OCI-LY3 (cell line): ENCODE measurements around the gene BCR.

ENCODE experiments used
- H2AFZ ChIP-seq: fragments of 200-600, 300-600 bp; shearing (Covaris generic); 2 replicates; pipeline ENCODE4 v1.6.0; 2014; ENCODE audit warnings: antibody characterized with exemption, low read depth, low read length
- H3K27ac ChIP-seq: fragments of 200-600, 300-600 bp; sonication (generic); 2 replicates; pipeline ENCODE4 v1.5.1; 2014; ENCODE audit warnings: mild to moderate bottlenecking, low read length, moderate library complexity, mixed read lengths
- H3K27me3 ChIP-seq: fragments of 200-600, 300-600 bp; sonication (generic); 2 replicates; pipeline ENCODE4 v1.6.1; 2014; ENCODE audit warnings: low read depth, low read length, mixed read lengths
- H3K36me3 ChIP-seq: fragments of 200-600, 300-600 bp; sonication (generic); replicated peaks from 2 replicates; pipeline ENCODE3; 2014; ENCODE audit warnings: low read depth, low read length, mixed read lengths
- H3K4me1 ChIP-seq: fragments of 300-600, 200-600 bp; sonication (generic); 2 replicates; pipeline ENCODE4 v1.6.1; 2014; ENCODE audit warnings: low read length, mixed read lengths
- H3K4me2 ChIP-seq: fragments of 200-600, 300-600 bp; sonication (generic); 2 replicates; pipeline ENCODE4 v1.6.1; 2014; ENCODE audit warnings: low read length, mixed read lengths
- H3K4me3 ChIP-seq: fragments of 300-600, 200-600 bp; sonication (generic); 2 replicates; pipeline ENCODE4 v1.5.1; 2014; ENCODE audit warnings: antibody characterized with exemption, mild to moderate bottlenecking, low read length, moderate library complexity
- H3K79me2 ChIP-seq: fragments of 300-600, 200-600 bp; shearing (Covaris generic); 2 replicates; pipeline ENCODE4 v1.6.1; 2014; ENCODE audit warnings: mild to moderate bottlenecking, low read length, mixed read lengths
- H3K9ac ChIP-seq: fragments of 300-600, 200-600 bp; shearing (Covaris generic); 2 replicates; pipeline ENCODE4 v1.6.0; 2014; ENCODE audit warnings: mild to moderate bottlenecking, low read length, moderate library complexity
- H3K9me3 ChIP-seq: fragments of 200-600, 300-600 bp; shearing (Covaris generic); 2 replicates; pipeline ENCODE4 v1.6.1; 2014; ENCODE audit warnings: low read length, mixed read lengths; ENCODE audit not compliant: insufficient read depth
- H4K20me1 ChIP-seq: fragments of 200-600, 300-600 bp; sonication (generic); 2 replicates; pipeline ENCODE4 v1.6.1; 2016; ENCODE audit warnings: low read length, mixed read lengths; ENCODE audit not compliant: insufficient read depth
- EZH2phosphoT487 ChIP-seq: fragments of 200-600 bp; shearing (Covaris generic); IDR thresholded peaks from 2 replicates; pipeline ENCODE4 v1.6.1; 2018; ENCODE audit warnings: antibody characterized with exemption, mixed run types, low read depth
- TF ChIP-seq, protein P1 (sequence below): fragments of 200-600, 300-600 bp; sonication (generic); IDR thresholded peaks from 2 replicates; pipeline ENCODE4 v1.5.1; 2014; ENCODE audit warnings: antibody characterized with exemption, low read length, low read depth

BCR gene

DNA sequence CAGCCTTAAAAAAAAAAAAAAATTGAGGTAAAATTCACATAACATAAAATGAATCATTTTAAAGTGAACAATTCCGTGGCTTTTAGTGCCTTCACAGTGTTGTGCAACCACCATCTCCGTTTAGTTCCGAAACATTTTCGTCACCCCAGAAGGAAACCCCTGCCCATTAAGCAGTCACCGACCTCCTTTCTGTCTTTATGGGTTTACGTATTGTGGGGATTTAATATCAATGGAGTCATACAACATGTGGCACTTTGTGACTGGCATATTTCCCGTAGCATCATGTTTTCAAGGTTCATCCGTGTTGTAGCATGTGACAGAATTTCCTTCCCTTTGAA, 65.5 kb downstream of the BCR start:
- H3K79me2 ChIP-seq = no peaks in the 10 kb centered on the region
- TF ChIP-seq, protein P1, sequence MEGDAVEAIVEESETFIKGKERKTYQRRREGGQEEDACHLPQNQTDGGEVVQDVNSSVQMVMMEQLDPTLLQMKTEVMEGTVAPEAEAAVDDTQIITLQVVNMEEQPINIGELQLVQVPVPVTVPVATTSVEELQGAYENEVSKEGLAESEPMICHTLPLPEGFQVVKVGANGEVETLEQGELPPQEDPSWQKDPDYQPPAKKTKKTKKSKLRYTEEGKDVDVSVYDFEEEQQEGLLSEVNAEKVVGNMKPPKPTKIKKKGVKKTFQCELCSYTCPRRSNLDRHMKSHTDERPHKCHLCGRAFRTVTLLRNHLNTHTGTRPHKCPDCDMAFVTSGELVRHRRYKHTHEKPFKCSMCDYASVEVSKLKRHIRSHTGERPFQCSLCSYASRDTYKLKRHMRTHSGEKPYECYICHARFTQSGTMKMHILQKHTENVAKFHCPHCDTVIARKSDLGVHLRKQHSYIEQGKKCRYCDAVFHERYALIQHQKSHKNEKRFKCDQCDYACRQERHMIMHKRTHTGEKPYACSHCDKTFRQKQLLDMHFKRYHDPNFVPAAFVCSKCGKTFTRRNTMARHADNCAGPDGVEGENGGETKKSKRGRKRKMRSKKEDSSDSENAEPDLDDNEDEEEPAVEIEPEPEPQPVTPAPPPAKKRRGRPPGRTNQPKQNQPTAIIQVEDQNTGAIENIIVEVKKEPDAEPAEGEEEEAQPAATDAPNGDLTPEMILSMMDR = no peak
- TF ChIP-seq EZH2phosphoT487 = no peak
- no peak overlapping the region for H3K9ac ChIP-seq
- no peaks in the 10 kb centered on the region for H3K27me3 ChIP-seq
- H3K9me3 ChIP-seq = no peaks in the 10 kb centered on the region
- H3K4me3 ChIP-seq = no peak overlapping the region
- no peaks in the 10 kb centered on the region for H3K36me3 ChIP-seq
- H3K4me2 ChIP-seq = no peak overlapping the region
- peaks cover 4% of the 10 kb centered on the region; the same call in 1 of the 2 replicates for H3K4me1 ChIP-seq
- no peak overlapping the region for H3K27ac ChIP-seq
- H4K20me1 ChIP-seq = no peaks in the 10 kb centered on the region; the same call in 1 of the 2 replicates
- no peak overlapping the region for H2AFZ ChIP-seq

DNA sequence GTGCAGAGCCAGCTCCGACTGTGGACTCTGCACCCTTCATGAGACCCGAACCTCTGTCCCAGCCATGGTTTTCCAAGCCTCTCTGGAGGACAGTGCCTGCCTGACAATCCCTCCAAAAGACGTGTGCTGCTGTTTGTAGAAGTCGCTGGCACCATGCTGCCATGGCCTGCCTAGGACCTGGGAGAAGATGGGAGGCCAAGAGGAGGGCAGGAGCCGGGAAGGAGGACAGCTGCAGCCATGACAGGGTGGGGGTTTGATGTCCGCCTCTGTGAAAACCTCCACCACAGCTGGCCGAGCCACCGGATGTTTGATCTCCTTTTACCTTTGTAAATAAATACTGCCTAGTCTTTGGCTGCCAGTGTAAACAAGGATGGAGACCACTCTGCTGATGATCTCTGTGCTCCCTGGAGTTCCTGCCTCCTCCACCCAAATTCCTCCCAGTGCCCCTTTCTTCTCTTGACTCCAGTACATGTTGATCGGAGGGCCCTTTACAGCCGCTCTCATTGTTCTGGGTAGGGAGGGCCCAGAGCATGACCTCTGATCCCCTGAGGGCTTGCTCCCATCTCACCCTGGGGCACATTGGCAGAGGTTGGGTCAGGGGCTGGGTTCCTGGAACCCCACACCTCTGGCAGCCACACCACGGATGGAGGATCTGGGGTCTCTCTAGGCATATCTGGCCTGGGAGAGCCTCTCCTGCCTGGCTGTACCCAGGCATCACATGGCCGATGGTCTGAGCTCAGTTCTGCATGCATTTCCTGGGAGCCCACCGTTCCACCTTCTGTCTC, 66.9 kb downstream of the BCR start:
- H2AFZ ChIP-seq = no peak overlapping the region
- H3K79me2 ChIP-seq = no peaks in the 10 kb centered on the region
- H3K27ac ChIP-seq = no peak overlapping the region
- TF ChIP-seq EZH2phosphoT487 = no peak
- TF ChIP-seq, protein P1 = no peak
- peaks cover 4% of the 10 kb centered on the region; the same call in 1 of the 2 replicates for H3K4me1 ChIP-seq
- no peak overlapping the region for H3K4me3 ChIP-seq
- H4K20me1 ChIP-seq = no peaks in the 10 kb centered on the region; the same call in 1 of the 2 replicates
- no peak overlapping the region for H3K4me2 ChIP-seq
- H3K9ac ChIP-seq = no peak overlapping the region
- H3K9me3 ChIP-seq = no peaks in the 10 kb centered on the region
- H3K36me3 ChIP-seq = no peaks in the 10 kb centered on the region
- H3K27me3 ChIP-seq = no peaks in the 10 kb centered on the region

DNA sequence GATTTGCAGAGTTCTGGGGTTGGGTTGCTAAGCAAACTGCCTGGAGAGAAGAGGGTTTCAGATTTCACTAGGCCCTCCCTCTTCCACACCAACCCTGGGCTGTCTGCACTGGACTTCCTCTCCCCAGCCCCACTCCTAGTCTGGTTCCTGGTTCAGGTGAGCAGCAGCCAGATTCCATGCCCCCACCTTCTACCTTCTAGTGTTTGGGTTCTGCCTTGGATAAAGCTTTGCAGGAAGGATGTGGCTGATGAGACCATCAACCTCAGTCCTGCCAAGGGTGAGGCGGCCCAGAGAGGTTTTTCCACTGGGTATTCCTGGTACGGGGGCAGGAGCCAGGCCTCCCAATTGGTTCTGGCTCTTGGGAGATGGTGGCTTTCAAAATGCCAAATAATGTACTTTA, 68.3 kb downstream of the BCR start:
- Histone ChIP-seq H3K36me3 (no peaks in the 10 kb centered on the region), H3K4me3 (no peak overlapping the region), H3K4me1 (no peaks in the 10 kb centered on the region), H3K27ac (no peak overlapping the region), H3K9ac (no peak overlapping the region), H3K27me3 (no peaks in the 10 kb centered on the region), H4K20me1 (no peaks in the 10 kb centered on the region), H3K79me2 (no peaks in the 10 kb centered on the region), H3K4me2 (no peak overlapping the region), H3K9me3 (no peaks in the 10 kb centered on the region), H2AFZ (no peak overlapping the region)
- TF ChIP-seq, protein P1 = no peak
- TF ChIP-seq EZH2phosphoT487 = no peak

DNA sequence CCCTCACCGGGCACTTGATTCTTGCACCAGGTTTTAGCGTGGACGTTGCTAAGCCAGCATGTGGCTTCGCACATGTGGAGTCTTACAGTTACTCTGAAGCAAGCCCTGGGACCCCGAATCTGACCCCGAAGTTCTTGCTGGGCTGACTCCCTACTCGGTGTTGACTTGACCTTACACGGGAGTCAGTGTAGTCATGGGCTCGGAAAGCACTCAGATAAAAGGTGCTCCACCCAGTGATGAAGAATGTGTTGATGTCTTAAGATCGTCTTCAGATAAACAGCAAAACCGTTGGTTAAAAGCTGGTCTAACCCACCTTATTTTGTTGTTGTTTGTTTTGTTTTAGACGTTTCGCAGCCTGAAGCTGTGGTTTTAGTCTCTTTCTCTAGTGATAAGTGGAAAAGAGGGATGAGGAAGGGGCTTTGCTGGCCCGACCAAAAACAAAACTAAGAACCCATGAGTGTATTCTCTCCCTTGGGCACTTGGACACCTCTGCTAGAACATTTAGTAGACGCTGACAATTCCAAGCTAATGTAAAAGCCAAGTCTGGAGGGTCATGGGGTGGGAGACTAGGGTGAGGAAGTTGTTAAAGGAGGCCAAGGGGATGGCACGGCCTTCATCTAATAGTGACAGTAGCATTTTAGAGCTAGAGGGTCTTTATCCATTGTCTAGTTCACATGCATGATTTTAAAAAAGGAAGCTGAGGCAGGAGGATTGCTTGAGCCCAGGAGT, 69.9 kb downstream of the BCR start:
- no peaks in the 10 kb centered on the region for H3K27me3 ChIP-seq
- H3K9ac ChIP-seq = no peak overlapping the region
- H3K27ac ChIP-seq = no peak overlapping the region
- H3K79me2 ChIP-seq = no peaks in the 10 kb centered on the region
- no peak for TF ChIP-seq EZH2phosphoT487
- TF ChIP-seq, protein P1 = no peak
- H3K4me1 ChIP-seq = no peaks in the 10 kb centered on the region
- no peak overlapping the region for H3K4me2 ChIP-seq
- H3K4me3 ChIP-seq = no peak overlapping the region
- H3K36me3 ChIP-seq = no peaks in the 10 kb centered on the region
- no peak overlapping the region for H2AFZ ChIP-seq
- no peaks in the 10 kb centered on the region for H4K20me1 ChIP-seq
- H3K9me3 ChIP-seq = no peaks in the 10 kb centered on the region
